ENCODE data around the gene KRT5. TPM values are rescaled to one million over a fixed set of nuclear protein-coding genes. Genes with fewer than 3 reads are reported as not detected.

KRT5 gene
- total and polyA plus RNA-seq, 2 experiments from 2014 or later = not detected

DNA sequence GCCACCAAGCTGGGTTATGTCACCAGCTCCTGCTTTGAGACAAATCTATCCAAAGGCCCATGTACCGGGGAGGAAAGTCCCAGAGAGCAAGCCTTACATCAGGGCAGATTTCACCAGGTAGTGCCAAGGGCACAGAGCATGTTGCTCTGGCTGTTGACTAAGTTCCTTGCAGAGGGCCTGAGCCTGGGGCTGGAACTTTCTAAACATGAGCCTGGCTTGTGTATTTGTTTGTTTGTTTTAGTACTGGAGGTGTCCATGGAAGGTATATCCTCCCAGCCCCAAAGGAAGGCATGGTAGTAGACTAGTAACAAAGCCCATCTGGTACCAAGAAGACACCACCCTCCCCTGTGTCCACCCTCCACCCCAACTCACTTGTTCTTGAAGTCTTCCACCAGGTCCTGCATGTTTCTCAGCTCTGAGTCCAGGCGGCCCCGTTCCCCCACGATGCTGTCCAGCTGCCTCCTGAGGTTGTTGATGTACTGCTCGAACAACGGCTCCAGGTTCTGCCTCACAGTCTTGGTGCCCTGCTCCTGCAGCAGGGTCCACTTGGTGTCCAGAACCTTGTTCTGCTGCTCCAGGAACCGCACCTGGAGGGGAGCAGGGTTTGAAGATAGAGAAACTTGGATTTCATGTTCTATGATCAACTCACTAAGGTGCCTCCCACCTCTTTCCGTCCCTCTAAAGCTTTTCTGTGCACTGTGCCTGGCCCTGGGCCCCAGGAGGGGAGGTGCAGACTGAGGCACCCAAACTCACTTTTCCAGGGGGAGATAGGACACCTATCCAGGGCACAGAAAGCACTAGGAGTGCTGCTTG lies 1.4 kb downstream of the KRT5 start:
- no peaks in the 10 kb centered on the region for H3K4me1 ChIP-seq (ENCODE audit: insufficient read depth)
- no peaks in the 10 kb centered on the region for H3K27me3 ChIP-seq (ENCODE audit: insufficient read depth)
- Mint-ChIP-seq H3K27me3 (ENCODE audit: insufficient read depth, low read depth, poor library complexity) (peaks cover 12% of the 10 kb centered on the region), H3K36me3 (ENCODE audit: low read depth) (no peaks in the 10 kb centered on the region), H3K27ac (no peak overlapping the region; the same call in 1 of the 2 replicates), H3K4me1 (peaks cover 15% of the 10 kb centered on the region; the same call in 1 of the 3 replicates), H3K4me3 (no peak overlapping the region), H3K9me3 (no peaks in the 10 kb centered on the region)
- H3K27ac ChIP-seq (ENCODE audit: low read depth) = no peak overlapping the region
- H3K79me2 ChIP-seq (replicated peaks; ENCODE audit: insufficient read depth) = no peaks in the 10 kb centered on the region
- H3K4me3 ChIP-seq = no peak overlapping the region
- no peak overlapping the region for H2AFZ ChIP-seq
- no peak overlapping the region for H3K4me2 ChIP-seq
- ATAC-seq = no peak
- H3K9me2 ChIP-seq (ENCODE audit: insufficient read depth) = 0 out of 2 replicates have a peak, but pooled peaks cover 3% of the 10 kb centered on the region
- TF ChIP-seq POLR2AphosphoS5 (IDR thresholded peaks at IDR 0.05; ENCODE audit: low read depth) (no peak), JUNB (IDR thresholded peaks at IDR 0.05; ENCODE audit: unreplicated experiment) (no peak), ZNF114 (CRISPR knock-in tag; IDR thresholded peaks at IDR 0.05) (no peak), EZH2phosphoT487 (IDR thresholded peaks at IDR 0.05; ENCODE audit: unreplicated experiment) (no peak), ZNF331 (CRISPR knock-in tag; IDR thresholded peaks at IDR 0.05; ENCODE audit: low read depth) (no peak), NANOG (IDR thresholded peaks at IDR 0.05; ENCODE audit: borderline replicate concordance) (no peak), CREB1 (CRISPR knock-in tag; IDR thresholded peaks at IDR 0.05; ENCODE audit: low read depth) (no peak), EZH2 (IDR thresholded peaks at IDR 0.05; ENCODE audit: low read depth, unreplicated experiment) (no peak), STAT1 (IDR thresholded peaks at IDR 0.05; ENCODE audit: unreplicated experiment) (no peak)
- TF ChIP-seq, protein P1, sequence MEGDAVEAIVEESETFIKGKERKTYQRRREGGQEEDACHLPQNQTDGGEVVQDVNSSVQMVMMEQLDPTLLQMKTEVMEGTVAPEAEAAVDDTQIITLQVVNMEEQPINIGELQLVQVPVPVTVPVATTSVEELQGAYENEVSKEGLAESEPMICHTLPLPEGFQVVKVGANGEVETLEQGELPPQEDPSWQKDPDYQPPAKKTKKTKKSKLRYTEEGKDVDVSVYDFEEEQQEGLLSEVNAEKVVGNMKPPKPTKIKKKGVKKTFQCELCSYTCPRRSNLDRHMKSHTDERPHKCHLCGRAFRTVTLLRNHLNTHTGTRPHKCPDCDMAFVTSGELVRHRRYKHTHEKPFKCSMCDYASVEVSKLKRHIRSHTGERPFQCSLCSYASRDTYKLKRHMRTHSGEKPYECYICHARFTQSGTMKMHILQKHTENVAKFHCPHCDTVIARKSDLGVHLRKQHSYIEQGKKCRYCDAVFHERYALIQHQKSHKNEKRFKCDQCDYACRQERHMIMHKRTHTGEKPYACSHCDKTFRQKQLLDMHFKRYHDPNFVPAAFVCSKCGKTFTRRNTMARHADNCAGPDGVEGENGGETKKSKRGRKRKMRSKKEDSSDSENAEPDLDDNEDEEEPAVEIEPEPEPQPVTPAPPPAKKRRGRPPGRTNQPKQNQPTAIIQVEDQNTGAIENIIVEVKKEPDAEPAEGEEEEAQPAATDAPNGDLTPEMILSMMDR (conservative IDR thresholded peaks at IDR 0.05; ENCODE audit: low read depth in 2 of 2) = no peak
- TF ChIP-seq, protein P2, sequence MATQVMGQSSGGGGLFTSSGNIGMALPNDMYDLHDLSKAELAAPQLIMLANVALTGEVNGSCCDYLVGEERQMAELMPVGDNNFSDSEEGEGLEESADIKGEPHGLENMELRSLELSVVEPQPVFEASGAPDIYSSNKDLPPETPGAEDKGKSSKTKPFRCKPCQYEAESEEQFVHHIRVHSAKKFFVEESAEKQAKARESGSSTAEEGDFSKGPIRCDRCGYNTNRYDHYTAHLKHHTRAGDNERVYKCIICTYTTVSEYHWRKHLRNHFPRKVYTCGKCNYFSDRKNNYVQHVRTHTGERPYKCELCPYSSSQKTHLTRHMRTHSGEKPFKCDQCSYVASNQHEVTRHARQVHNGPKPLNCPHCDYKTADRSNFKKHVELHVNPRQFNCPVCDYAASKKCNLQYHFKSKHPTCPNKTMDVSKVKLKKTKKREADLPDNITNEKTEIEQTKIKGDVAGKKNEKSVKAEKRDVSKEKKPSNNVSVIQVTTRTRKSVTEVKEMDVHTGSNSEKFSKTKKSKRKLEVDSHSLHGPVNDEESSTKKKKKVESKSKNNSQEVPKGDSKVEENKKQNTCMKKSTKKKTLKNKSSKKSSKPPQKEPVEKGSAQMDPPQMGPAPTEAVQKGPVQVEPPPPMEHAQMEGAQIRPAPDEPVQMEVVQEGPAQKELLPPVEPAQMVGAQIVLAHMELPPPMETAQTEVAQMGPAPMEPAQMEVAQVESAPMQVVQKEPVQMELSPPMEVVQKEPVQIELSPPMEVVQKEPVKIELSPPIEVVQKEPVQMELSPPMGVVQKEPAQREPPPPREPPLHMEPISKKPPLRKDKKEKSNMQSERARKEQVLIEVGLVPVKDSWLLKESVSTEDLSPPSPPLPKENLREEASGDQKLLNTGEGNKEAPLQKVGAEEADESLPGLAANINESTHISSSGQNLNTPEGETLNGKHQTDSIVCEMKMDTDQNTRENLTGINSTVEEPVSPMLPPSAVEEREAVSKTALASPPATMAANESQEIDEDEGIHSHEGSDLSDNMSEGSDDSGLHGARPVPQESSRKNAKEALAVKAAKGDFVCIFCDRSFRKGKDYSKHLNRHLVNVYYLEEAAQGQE (IDR thresholded peaks at IDR 0.05; ENCODE audit: unreplicated experiment) = no peak
- TF ChIP-seq, protein P3, sequence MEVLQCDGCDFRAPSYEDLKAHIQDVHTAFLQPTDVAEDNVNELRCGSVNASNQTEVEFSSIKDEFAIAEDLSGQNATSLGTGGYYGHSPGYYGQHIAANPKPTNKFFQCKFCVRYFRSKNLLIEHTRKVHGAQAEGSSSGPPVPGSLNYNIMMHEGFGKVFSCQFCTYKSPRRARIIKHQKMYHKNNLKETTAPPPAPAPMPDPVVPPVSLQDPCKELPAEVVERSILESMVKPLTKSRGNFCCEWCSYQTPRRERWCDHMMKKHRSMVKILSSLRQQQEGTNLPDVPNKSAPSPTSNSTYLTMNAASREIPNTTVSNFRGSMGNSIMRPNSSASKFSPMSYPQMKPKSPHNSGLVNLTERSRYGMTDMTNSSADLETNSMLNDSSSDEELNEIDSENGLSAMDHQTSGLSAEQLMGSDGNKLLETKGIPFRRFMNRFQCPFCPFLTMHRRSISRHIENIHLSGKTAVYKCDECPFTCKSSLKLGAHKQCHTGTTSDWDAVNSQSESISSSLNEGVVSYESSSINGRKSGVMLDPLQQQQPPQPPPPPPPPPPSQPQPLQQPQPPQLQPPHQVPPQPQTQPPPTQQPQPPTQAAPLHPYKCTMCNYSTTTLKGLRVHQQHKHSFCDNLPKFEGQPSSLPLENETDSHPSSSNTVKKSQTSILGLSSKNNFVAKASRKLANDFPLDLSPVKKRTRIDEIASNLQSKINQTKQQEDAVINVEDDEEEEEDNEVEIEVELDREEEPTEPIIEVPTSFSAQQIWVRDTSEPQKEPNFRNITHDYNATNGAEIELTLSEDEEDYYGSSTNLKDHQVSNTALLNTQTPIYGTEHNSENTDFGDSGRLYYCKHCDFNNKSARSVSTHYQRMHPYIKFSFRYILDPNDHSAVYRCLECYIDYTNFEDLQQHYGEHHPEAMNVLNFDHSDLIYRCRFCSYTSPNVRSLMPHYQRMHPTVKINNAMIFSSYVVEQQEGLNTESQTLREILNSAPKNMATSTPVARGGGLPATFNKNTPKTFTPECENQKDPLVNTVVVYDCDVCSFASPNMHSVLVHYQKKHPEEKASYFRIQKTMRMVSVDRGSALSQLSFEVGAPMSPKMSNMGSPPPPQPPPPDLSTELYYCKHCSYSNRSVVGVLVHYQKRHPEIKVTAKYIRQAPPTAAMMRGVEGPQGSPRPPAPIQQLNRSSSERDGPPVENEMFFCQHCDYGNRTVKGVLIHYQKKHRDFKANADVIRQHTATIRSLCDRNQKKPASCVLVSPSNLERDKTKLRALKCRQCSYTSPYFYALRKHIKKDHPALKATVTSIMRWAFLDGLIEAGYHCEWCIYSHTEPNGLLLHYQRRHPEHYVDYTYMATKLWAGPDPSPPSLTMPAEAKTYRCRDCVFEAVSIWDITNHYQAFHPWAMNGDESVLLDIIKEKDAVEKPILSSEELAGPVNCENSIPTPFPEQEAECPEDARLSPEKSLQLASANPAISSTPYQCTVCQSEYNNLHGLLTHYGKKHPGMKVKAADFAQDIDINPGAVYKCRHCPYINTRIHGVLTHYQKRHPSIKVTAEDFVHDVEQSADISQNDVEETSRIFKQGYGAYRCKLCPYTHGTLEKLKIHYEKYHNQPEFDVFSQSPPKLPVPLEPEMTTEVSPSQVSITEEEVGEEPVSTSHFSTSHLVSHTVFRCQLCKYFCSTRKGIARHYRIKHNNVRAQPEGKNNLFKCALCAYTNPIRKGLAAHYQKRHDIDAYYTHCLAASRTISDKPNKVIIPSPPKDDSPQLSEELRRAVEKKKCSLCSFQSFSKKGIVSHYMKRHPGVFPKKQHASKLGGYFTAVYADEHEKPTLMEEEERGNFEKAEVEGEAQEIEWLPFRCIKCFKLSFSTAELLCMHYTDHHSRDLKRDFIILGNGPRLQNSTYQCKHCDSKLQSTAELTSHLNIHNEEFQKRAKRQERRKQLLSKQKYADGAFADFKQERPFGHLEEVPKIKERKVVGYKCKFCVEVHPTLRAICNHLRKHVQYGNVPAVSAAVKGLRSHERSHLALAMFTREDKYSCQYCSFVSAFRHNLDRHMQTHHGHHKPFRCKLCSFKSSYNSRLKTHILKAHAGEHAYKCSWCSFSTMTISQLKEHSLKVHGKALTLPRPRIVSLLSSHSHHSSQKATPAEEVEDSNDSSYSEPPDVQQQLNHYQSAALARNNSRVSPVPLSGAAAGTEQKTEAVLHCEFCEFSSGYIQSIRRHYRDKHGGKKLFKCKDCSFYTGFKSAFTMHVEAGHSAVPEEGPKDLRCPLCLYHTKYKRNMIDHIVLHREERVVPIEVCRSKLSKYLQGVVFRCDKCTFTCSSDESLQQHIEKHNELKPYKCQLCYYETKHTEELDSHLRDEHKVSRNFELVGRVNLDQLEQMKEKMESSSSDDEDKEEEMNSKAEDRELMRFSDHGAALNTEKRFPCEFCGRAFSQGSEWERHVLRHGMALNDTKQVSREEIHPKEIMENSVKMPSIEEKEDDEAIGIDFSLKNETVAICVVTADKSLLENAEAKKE (CRISPR knock-in tag; IDR thresholded peaks at IDR 0.05) = no peak
- TF ChIP-seq, protein P4, sequence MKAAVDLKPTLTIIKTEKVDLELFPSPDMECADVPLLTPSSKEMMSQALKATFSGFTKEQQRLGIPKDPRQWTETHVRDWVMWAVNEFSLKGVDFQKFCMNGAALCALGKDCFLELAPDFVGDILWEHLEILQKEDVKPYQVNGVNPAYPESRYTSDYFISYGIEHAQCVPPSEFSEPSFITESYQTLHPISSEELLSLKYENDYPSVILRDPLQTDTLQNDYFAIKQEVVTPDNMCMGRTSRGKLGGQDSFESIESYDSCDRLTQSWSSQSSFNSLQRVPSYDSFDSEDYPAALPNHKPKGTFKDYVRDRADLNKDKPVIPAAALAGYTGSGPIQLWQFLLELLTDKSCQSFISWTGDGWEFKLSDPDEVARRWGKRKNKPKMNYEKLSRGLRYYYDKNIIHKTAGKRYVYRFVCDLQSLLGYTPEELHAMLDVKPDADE (IDR thresholded peaks at IDR 0.05) = no peak
- H4K20me1 ChIP-seq (replicated peaks; ENCODE audit: insufficient read depth) = no peaks in the 10 kb centered on the region
- no peaks in the 10 kb centered on the region for H3F3A ChIP-seq (replicated peaks; ENCODE audit: low read depth)
- H3K36me3 ChIP-seq (ENCODE audit: insufficient read depth) = no peaks in the 10 kb centered on the region
- no peak for DNase-seq (ENCODE audit: low spot score)
